OCI-LY1 (cell line): ENCODE results near the gene POC1A.

ENCODE experiments used
- H2AFZ ChIP-seq: fragments of 200-600 bp; sonication (generic), shearing (Covaris generic); 2 replicates; pipeline ENCODE4 v1.6.0; 2014; ENCODE audit warnings: antibody characterized with exemption, mild to moderate bottlenecking, low read length
- H3F3A ChIP-seq: fragments of 200-600 bp; sonication (generic), shearing (Covaris generic); 2 replicates; pipeline ENCODE4 v1.6.0; 2014; ENCODE audit warnings: mild to moderate bottlenecking, antibody characterized with exemption, low read length, moderate library complexity; ENCODE audit not compliant: insufficient read depth
- H3K27ac ChIP-seq: fragments of 200-600 bp; sonication (generic); 2 replicates; pipeline ENCODE4 v1.5.1; 2014; ENCODE audit warnings: low read length, mixed run types, mild to moderate bottlenecking, low read depth; ENCODE audit not compliant: poor library complexity, severe bottlenecking
- H3K27me3 ChIP-seq: fragments of 200-600 bp; sonication (generic); 2 replicates; pipeline ENCODE4 v1.6.0; 2014; ENCODE audit warnings: antibody characterized with exemption, mild to moderate bottlenecking, low read length, moderate library complexity; ENCODE audit not compliant: insufficient read depth
- H3K36me3 ChIP-seq: fragments of 200-600 bp; sonication (generic); 2 replicates; pipeline ENCODE4 v1.6.1; 2014; ENCODE audit warnings: mild to moderate bottlenecking, antibody characterized with exemption, low read length, moderate library complexity, mixed read lengths; ENCODE audit not compliant: insufficient read depth
- H3K4me1 ChIP-seq: fragments of 200-600 bp; sonication (generic); 2 replicates; pipeline ENCODE4 v1.5.1; 2014; ENCODE audit warnings: mild to moderate bottlenecking, low read length, moderate library complexity; ENCODE audit not compliant: insufficient read depth, severe bottlenecking
- H3K4me2 ChIP-seq: fragments of 200-600 bp; sonication (generic), shearing (Covaris generic); 2 replicates; pipeline ENCODE4 v1.6.1; 2014; ENCODE audit warnings: low read length
- H3K4me3 ChIP-seq: fragments of 200-600 bp; sonication (generic); 2 replicates; pipeline ENCODE4 v1.5.1; 2014; ENCODE audit warnings: low read length, low read depth, mild to moderate bottlenecking, mixed read lengths; ENCODE audit not compliant: poor library complexity, severe bottlenecking
- H3K79me2 ChIP-seq: fragments of 200-600 bp; shearing (Covaris generic); 2 replicates; pipeline ENCODE4 v1.6.1; 2016; ENCODE audit warnings: mixed run types, low read length, mixed read lengths; ENCODE audit not compliant: insufficient read depth
- H3K9ac ChIP-seq: fragments of 200-600 bp; sonication (generic), shearing (Covaris generic); 2 replicates; pipeline ENCODE4 v1.6.1; 2014; ENCODE audit warnings: mild to moderate bottlenecking, low read length, mixed read lengths
- H3K9me2 ChIP-seq: fragments of 200-600 bp; sonication (generic), shearing (Covaris generic); 2 replicates; pipeline ENCODE4 v1.6.1; 2014; ENCODE audit warnings: low read depth, mild to moderate bottlenecking, low read length, mixed read lengths
- H3K9me3 ChIP-seq: fragments of 200-600 bp; shearing (Covaris generic); 2 replicates; pipeline ENCODE4 v1.6.1; 2014; ENCODE audit warnings: low read length, mixed read lengths
- H4K20me1 ChIP-seq: fragments of 200-600 bp; sonication (generic), shearing (Covaris generic); 2 replicates; pipeline ENCODE4 v1.6.0; 2016; ENCODE audit warnings: mild to moderate bottlenecking, low read length; ENCODE audit not compliant: insufficient read depth
- EZH2 ChIP-seq: fragments of 200-600 bp; sonication (generic), shearing (Covaris generic); IDR thresholded peaks from 2 replicates; pipeline ENCODE4 v1.8.0; 2017; ENCODE audit warnings: borderline replicate concordance, mixed run types, mild to moderate bottlenecking, antibody characterized with exemption, low read length, moderate library complexity, mixed read lengths
- TF ChIP-seq, protein P1 (sequence below): fragments of 200-600 bp; sonication (generic), shearing (Covaris generic); IDR thresholded peaks from 2 replicates; pipeline ENCODE4 v1.5.1; 2017; ENCODE audit warnings: mild to moderate bottlenecking, antibody characterized with exemption, low read length, moderate library complexity, mixed read lengths

Gene POC1A

DNA sequence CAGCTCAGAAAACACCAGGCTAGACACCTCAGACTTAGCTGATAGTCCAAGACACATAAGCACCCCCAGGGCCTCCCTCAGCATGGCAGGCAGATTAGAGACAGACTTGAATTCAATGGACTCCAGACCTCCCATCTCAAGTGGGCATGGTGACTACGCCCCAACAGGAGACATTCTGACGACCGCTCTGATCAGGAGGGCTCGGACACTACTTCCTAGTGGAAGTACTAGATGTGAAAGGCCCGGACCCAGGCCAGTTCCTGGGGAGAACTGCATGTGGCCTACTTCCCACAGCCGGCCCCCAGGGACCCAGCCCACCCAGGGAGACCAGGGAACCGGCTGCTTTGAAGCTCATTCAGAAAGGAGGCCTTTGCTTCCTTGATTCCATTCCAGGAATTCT lies 16.9 kb downstream of the POC1A start:
- Histone ChIP-seq H3K36me3 (peaks cover 18% of the 10 kb centered on the region; the same call in 1 of the 2 replicates), H3K79me2 (no peaks in the 10 kb centered on the region), H3K27ac (no peak overlapping the region), H3K9ac (no peak overlapping the region), H3K4me3 (no peak overlapping the region), H3K27me3 (no peaks in the 10 kb centered on the region), H3K4me1 (no peaks in the 10 kb centered on the region), H4K20me1 (no peaks in the 10 kb centered on the region), H3K9me2 (no peaks in the 10 kb centered on the region), H3F3A (no peaks in the 10 kb centered on the region), H3K4me2 (no peak overlapping the region), H2AFZ (no peak overlapping the region), H3K9me3 (no peaks in the 10 kb centered on the region)
- TF ChIP-seq, protein P1, sequence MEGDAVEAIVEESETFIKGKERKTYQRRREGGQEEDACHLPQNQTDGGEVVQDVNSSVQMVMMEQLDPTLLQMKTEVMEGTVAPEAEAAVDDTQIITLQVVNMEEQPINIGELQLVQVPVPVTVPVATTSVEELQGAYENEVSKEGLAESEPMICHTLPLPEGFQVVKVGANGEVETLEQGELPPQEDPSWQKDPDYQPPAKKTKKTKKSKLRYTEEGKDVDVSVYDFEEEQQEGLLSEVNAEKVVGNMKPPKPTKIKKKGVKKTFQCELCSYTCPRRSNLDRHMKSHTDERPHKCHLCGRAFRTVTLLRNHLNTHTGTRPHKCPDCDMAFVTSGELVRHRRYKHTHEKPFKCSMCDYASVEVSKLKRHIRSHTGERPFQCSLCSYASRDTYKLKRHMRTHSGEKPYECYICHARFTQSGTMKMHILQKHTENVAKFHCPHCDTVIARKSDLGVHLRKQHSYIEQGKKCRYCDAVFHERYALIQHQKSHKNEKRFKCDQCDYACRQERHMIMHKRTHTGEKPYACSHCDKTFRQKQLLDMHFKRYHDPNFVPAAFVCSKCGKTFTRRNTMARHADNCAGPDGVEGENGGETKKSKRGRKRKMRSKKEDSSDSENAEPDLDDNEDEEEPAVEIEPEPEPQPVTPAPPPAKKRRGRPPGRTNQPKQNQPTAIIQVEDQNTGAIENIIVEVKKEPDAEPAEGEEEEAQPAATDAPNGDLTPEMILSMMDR, result no peak

DNA sequence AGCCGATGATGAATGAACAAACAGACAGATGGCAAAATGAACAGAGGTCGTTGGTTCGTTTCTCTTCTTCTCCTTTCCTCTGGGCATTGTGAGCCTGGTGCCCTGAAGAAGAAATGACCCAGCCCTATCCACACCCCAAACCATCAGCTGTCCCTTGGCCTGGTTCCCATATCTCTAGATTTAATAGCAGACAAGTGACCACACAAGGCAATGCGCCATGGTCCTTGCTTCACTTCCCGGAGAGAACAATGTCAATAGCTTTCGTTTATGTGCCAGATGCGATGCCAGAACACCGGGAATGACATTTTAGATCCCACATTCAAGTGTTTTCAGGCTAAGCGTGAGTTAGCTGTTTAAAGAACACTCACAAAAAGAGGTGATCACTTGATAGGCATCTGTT lies 17.7 kb downstream of the POC1A start:
- Histone ChIP-seq H3K27ac (no peak overlapping the region), H2AFZ (no peak overlapping the region), H3K79me2 (no peaks in the 10 kb centered on the region), H4K20me1 (no peaks in the 10 kb centered on the region), H3K4me1 (no peaks in the 10 kb centered on the region), H3K36me3 (peaks cover 14% of the 10 kb centered on the region; the same call in 1 of the 2 replicates), H3K4me3 (no peak overlapping the region), H3F3A (no peaks in the 10 kb centered on the region), H3K9me2 (no peaks in the 10 kb centered on the region), H3K9me3 (no peaks in the 10 kb centered on the region), H3K27me3 (no peaks in the 10 kb centered on the region), H3K9ac (no peak overlapping the region), H3K4me2 (no peak overlapping the region)
- TF ChIP-seq, protein P1, result no peak
- TF ChIP-seq EZH2, result no peak

DNA sequence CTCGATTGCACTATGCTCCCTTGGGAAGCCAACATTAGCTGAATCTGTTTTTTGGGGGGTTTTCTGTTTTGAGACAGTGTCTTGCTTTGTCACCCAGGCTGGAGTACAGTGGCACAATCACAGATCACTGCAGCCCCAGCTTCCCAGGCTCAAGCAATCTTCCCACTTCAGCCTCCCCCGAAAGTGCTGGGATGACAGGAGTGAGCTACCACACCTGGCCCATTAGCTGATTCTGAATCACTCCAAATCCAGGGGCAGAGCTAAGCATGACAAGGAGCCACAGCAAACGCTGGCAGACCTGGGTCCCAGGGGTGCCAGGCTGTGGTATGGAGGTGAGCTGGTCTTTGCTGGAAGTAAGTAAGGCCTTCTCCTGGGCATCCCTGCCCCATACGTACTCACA lies 18.9 kb downstream of the POC1A start:
- Histone ChIP-seq H3K79me2 (no peaks in the 10 kb centered on the region), H3K36me3 (peaks cover 14% of the 10 kb centered on the region; the same call in 1 of the 2 replicates), H2AFZ (no peak overlapping the region), H3K9me2 (no peaks in the 10 kb centered on the region), H4K20me1 (no peaks in the 10 kb centered on the region), H3K4me3 (no peak overlapping the region), H3K9me3 (no peaks in the 10 kb centered on the region), H3F3A (no peaks in the 10 kb centered on the region), H3K4me2 (no peak overlapping the region), H3K27ac (no peak overlapping the region), H3K4me1 (no peaks in the 10 kb centered on the region), H3K9ac (no peak overlapping the region), H3K27me3 (no peaks in the 10 kb centered on the region)
- TF ChIP-seq, protein P1, result no peak
- no peak for TF ChIP-seq EZH2
